RWPE2 (cell line): ENCODE results near the gene UBE4B.

ENCODE experiments used
- ATAC-seq: fragments of 200-7000 bp; cut with Tn5 transposase; 3 replicates; pipeline ENCODE4 v1.9.1; 2021; ENCODE audit warnings: low read depth
- DNase-seq: peaks from one replicate; pipeline ENCODE4 v3.0.0-alpha.2; 2020; ENCODE audit warnings: low spot score
- H3K27ac ChIP-seq: fragments of 450-650 bp; 2 replicates; pipeline ENCODE4 v1.5.1; 2017; ENCODE audit warnings: mild to moderate bottlenecking; ENCODE audit not compliant: poor library complexity, severe bottlenecking
- H3K27me3 ChIP-seq: fragments of 250-450 bp; sonication (Bioruptor Pico); 2 replicates; pipeline ENCODE4 v1.5.1; 2021; ENCODE audit warnings: mild to moderate bottlenecking, moderate library complexity; ENCODE audit not compliant: insufficient read depth, poor library complexity, severe bottlenecking
- H3K36me3 ChIP-seq: fragments of 250-450 bp; sonication (Bioruptor Pico); 2 replicates; pipeline ENCODE4 v1.5.1; 2020; ENCODE audit warnings: low read depth, mild to moderate bottlenecking, moderate library complexity
- H3K4me1 ChIP-seq: fragments of 250-450 bp; sonication (Bioruptor Pico); 2 replicates; pipeline ENCODE4 v1.5.1; 2021; ENCODE audit warnings: mild to moderate bottlenecking, moderate library complexity; ENCODE audit not compliant: insufficient read depth, poor library complexity, severe bottlenecking
- H3K4me3 ChIP-seq: fragments of 250-450 bp; sonication (Bioruptor Pico); 2 replicates; pipeline ENCODE4 v1.5.1; 2021; ENCODE audit warnings: mild to moderate bottlenecking, moderate library complexity; ENCODE audit not compliant: severe bottlenecking
- H3K9me3 ChIP-seq: fragments of 250-450 bp; sonication (Bioruptor Pico); 2 replicates; pipeline ENCODE4 v1.5.1; 2021; ENCODE audit warnings: mild to moderate bottlenecking, moderate library complexity; ENCODE audit not compliant: severe bottlenecking
- TF ChIP-seq, protein P1 (sequence below): fragments of 450-650 bp; IDR thresholded peaks from one replicate; pipeline ENCODE4 v1.5.1; 2017; ENCODE audit warnings: mild to moderate bottlenecking, moderate library complexity; ENCODE audit not compliant: poor library complexity, severe bottlenecking

UBE4B gene

DNA sequence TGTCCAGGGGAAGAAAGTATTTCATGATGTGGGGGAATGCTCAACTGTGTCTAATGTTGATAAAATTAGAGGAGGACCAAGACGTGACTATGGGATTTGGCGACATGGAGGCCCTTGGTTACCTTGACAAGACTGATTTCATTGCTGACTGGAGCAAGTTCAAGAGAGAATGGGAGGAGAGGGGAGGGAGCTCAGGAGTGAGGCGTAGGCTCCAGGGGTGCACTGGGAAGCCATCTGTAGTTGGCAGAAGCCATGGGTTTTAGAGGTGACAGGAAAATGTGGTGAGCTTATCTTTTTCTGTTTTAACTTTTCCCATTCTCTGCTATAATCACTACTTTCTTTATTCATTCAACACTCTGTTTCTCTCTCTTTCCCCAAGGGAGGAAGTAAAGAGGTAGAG, 15.8 kb downstream of the UBE4B start:
- TF ChIP-seq, protein P1, sequence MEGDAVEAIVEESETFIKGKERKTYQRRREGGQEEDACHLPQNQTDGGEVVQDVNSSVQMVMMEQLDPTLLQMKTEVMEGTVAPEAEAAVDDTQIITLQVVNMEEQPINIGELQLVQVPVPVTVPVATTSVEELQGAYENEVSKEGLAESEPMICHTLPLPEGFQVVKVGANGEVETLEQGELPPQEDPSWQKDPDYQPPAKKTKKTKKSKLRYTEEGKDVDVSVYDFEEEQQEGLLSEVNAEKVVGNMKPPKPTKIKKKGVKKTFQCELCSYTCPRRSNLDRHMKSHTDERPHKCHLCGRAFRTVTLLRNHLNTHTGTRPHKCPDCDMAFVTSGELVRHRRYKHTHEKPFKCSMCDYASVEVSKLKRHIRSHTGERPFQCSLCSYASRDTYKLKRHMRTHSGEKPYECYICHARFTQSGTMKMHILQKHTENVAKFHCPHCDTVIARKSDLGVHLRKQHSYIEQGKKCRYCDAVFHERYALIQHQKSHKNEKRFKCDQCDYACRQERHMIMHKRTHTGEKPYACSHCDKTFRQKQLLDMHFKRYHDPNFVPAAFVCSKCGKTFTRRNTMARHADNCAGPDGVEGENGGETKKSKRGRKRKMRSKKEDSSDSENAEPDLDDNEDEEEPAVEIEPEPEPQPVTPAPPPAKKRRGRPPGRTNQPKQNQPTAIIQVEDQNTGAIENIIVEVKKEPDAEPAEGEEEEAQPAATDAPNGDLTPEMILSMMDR, result no peak
- Histone ChIP-seq H3K4me3 (no peak overlapping the region), H3K36me3 (peaks cover 3% of the 10 kb centered on the region; the same call in 1 of the 2 replicates), H3K27me3 (no peaks in the 10 kb centered on the region), H3K4me1 (no peaks in the 10 kb centered on the region), H3K9me3 (no peaks in the 10 kb centered on the region), H3K27ac (no peak overlapping the region)
- ATAC-seq, result no peak
- DNase-seq, result no peak

- DNase-seq, result no peak
- Histone ChIP-seq H3K27me3 (no peaks in the 10 kb centered on the region), H3K36me3 (0 out of 2 replicates have a peak, but pooled peaks cover 3% of the 10 kb centered on the region)
Observed at GRCh38 chr1:10050611-10051010, 17.9 kb downstream of the UBE4B start.

DNA sequence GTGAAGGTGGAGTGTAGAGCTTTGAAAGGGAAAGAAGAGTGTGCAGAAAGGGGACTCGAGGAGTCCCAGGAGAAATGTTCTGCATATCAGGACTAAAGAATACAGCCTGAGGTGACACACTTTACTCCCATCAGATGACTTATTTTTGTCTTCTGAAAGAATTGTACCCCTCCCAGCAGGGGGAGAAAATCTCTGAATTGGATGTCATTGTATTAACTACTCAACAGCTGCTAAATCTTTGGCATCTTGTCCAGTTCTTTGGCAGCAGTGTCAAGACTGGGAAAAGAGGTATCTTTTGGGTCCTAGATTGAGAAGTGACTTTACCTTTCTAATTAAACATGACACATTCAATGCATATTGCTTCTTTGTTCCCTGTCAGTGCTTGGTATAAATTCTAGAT, 18.9 kb downstream of the UBE4B start:
- ATAC-seq (no peak), DNase-seq (no peak)
- Histone ChIP-seq H3K27me3 (no peaks in the 10 kb centered on the region), H3K4me3 (no peak overlapping the region), H3K9me3 (no peaks in the 10 kb centered on the region), H3K36me3 (0 out of 2 replicates have a peak, but pooled peaks cover 3% of the 10 kb centered on the region), H3K27ac (no peak overlapping the region), H3K4me1 (peaks cover 10% of the 10 kb centered on the region)
- TF ChIP-seq, protein P1, result no peak

More at GRCh38 chr1:10050611-10051010, 17.9 kb downstream of the UBE4B start:
- ATAC-seq, result no peak
- Histone ChIP-seq H3K4me1 (peaks cover 3% of the 10 kb centered on the region), H3K4me3 (no peak overlapping the region), H3K27ac (no peak overlapping the region), H3K9me3 (no peaks in the 10 kb centered on the region)
- TF ChIP-seq, protein P1, result no peak

DNA sequence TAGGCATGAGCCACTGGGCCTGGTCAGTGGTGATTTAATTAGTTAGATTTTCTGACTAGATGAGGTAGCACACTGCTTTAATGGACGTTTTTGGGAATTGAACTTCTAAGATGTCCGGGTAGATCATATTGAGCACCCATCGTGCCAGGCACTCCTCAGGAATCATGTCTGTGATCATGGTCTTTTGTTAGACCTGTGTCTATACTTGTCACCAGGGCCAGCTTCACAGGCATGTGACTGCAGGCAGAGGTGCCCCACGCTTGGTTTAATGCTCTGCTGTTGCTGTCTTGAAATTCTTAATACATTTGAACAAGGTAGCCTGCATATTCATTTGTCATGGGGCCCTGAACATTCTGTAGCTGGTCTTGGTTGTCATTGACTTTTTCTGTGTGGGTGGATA, 19.6 kb downstream of the UBE4B start:
- TF ChIP-seq, protein P1, result no peak
- no peak overlapping the region for H3K4me3 ChIP-seq
- peaks cover 10% of the 10 kb centered on the region for H3K4me1 ChIP-seq
- 0 out of 2 replicates have a peak, but pooled peaks cover 3% of the 10 kb centered on the region for H3K36me3 ChIP-seq
- no peak for DNase-seq
- no peaks in the 10 kb centered on the region for H3K9me3 ChIP-seq
- no peak overlapping the region for H3K27ac ChIP-seq
- ATAC-seq, result no peak
- H3K27me3 ChIP-seq, result no peaks in the 10 kb centered on the region

DNA sequence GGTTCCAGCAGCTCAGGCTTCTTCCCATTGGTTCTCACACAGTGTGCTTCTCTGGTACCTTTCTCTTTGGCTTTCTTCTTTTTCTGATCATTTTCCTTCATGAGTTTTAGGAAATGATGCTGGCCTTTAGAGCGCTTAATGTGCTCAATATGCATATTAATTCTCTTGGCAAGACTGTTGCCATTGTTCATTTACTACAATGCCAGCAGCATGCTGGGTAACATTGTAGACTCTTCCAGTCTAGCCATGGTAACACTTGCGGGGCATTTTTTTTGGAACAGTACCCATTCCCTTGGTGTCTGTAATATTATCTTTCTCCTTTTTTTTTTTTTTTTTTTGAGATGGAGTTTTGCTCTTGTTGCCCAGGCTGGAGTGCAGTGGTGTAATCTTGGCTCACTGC, 21.7 kb downstream of the UBE4B start:
- Histone ChIP-seq H3K9me3 (no peaks in the 10 kb centered on the region), H3K36me3 (no peaks in the 10 kb centered on the region), H3K4me1 (peaks cover 10% of the 10 kb centered on the region), H3K4me3 (no peak overlapping the region), H3K27ac (no peak overlapping the region), H3K27me3 (no peaks in the 10 kb centered on the region)
- TF ChIP-seq, protein P1, result no peak
- DNase-seq (no peak), ATAC-seq (no peak)
